Activated CD4-positive, CD25-positive, alpha-beta regulatory T cell treated with anti-CD3 and anti-CD28 coated beads, Interleukin-2, amount 50 U/mL, for 24 hours (primary cell): ENCODE results near the gene NYAP2.

ENCODE experiments used
- ATAC-seq, 2 donors: fragments of 150-1000 bp; cut with Tn5 transposase; one replicate each; pipeline ENCODE4 v1.10.0; 2021; ENCODE audit warnings: mild to moderate bottlenecking in 1 of 2, moderate library complexity in 1 of 2

The NYAP2 gene

DNA sequence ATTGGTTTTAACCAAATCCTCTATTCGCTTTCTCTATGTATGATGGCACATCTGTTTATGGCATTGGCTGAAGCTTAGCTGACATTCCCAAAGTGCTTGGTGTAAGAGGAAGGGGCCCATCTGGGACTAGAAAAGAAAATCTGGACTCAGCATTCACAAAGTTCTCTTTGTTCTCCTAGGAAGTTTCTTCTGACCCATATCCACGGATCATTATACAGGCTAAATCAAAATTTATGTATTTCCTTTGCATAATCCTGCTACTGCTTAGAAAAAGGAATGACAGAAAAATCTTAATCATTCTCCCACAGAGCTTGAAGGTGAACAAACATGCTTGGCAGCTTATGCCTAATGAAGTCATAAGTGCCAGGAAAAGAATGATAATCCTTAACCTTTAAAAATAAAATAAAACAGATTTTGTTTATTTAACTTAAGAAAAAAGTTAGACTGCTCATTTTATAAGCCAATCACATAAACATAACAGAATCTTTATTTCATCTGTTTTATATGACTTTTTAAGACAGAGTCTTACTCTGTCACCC lies 88.4 kb downstream of the NYAP2 start:
- no peak for ATAC-seq

DNA sequence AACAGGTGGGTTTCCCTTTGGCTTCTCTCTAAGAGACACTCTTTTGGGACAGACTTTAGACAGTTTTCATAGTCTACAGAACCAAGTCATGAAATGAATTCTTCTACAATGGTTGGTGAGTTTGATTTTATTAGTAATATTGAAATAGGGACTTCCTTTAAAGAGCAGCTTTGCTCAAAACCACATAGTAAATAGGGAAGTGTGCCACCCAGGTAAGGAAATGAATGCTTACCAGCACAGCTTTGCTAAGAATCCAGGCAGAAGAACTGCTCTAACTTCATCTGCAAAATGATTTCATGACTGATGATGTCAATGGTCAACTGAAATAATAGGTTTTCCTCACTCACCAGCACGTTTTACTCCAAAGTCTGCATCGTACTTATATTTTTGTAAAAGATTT lies 89.2 kb downstream of the NYAP2 start:
- ATAC-seq, result no peak

- no peak for ATAC-seq
Observed at GRCh38 chr2:225493420-225494099, 94.0 kb downstream of the NYAP2 start.

GRCh38 chr2:225494100-225494459 lies 94.6 kb downstream of the NYAP2 start:
- ATAC-seq, result peak in 1 of 2 donors; percentile 28

GRCh38 chr2:225495706-225496105 lies 96.2 kb downstream of the NYAP2 start:
- no peak for ATAC-seq

DNA sequence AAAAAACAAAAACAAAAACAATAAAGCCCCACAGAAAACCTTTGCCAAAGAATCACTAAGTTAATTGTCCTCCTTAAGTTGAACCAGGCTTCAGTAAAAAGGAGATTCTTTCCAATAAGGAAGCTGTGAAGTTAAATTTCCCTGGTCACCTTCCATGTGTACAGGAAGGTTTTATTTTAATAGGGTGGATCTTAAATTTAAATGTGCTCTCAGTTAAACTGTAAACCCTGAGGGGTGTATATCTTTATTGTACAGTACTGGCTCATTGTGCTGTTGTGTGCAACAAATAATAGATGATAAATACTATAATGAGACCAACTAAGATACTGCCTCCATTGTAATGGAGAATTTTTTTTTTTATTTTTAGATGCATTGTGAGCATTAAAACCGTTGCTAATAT lies 97.1 kb downstream of the NYAP2 start:
- no peak for ATAC-seq

- ATAC-seq, result no peak
Observed at GRCh38 chr2:225497166-225497565, 97.7 kb downstream of the NYAP2 start.

GRCh38 chr2:225501022-225501421 lies 101.5 kb downstream of the NYAP2 start:
- ATAC-seq, result no peak

- ATAC-seq, result no peak
Observed at GRCh38 chr2:225502971-225503370, 103.5 kb downstream of the NYAP2 start.

GRCh38 chr2:225510796-225511195 lies 111.3 kb downstream of the NYAP2 start:
- no peak for ATAC-seq

- no peak for ATAC-seq
Observed at GRCh38 chr2:225512469-225512868, 113.0 kb downstream of the NYAP2 start.

GRCh38 chr2:225512876-225513540 lies 113.5 kb downstream of the NYAP2 start:
- no peak for ATAC-seq

DNA sequence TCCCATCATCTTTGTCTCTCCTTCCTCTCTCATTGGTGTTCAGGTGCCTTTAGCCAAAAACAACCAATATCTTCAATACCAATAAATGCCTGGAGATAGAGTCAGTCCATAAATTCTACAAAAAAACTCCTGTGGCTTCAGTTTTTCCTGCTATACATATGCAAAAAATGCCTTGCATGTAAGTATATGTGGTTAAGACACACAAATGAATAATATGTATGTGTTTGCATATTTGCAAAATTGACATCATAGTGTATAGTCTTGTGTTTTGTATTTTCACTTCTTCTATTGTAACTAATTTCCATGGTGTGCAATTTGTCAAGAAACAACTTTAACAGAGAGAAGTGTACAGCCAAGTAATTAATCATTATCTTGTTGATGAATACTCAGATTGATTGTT lies 115.5 kb downstream of the NYAP2 start:
- no peak for ATAC-seq

DNA sequence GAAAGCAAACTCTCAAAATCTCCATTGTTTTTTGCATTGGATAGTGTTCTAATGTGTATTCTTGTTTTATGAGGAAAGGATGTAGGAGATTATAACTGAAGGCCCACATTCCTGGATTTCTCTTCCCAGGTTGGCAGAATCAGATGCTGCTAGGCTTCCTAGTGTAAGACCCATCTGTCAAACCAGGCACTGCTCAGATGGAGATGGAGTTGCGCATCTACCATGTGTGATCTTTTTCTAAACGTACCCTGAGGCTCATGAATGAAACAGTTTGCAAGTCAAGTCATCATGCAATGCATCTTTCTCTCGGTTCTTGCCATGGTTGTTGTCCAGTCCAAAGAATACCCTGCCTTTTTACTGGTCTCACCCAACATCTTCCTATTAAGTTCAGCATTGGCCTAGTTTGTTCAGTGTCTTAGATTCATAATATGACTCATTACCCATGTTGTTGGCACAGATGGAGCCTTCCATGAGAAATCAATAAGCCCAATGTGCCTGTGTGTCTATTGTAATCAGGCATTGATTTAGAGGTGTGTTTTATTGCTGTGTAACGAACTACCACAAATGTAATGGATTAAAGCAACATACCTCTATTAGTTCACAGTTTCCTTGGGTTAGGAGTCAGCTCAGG lies 127.4 kb downstream of the NYAP2 start:
- no peak for ATAC-seq

- no peak for ATAC-seq
Observed at GRCh38 chr2:225531559-225531958, 132.0 kb downstream of the NYAP2 start.

DNA sequence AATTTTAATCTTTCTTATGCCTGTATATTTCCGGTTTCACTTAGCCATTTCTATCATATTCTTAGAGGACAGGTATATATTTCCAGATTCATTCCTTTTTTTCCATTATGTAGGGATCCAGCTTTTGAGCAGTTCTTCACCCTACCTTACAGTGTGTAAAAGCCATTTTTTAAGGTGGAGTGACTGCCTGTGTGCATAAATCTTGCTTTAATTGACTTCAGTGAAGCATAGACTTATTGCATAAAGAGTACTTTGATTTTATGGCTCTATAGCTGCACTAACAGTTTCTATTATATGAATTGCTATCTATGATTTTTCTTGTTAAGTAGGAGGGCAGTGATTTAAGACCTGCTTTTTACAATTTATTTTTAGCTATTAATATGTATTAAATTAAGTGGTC lies 132.6 kb downstream of the NYAP2 start:
- ATAC-seq, result no peak

DNA sequence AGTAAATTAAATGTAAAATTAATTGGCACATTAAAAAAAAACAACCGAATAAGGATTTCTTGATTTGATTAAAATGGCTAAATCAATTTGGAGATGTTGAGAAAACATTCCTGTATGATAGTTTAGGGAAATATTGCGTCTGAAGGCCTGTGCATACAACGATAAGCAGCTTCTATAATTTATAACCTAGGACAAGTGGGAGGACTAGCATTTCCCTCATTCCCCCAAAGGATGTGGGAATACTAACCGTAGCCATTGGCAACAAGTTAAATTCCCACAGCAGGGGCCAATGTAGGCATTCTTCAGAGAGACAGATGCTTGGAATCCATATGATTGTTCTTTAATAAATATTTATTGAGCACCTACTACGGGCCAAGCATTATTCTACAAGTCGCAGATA lies 134.5 kb downstream of the NYAP2 start:
- ATAC-seq, result no peak

DNA sequence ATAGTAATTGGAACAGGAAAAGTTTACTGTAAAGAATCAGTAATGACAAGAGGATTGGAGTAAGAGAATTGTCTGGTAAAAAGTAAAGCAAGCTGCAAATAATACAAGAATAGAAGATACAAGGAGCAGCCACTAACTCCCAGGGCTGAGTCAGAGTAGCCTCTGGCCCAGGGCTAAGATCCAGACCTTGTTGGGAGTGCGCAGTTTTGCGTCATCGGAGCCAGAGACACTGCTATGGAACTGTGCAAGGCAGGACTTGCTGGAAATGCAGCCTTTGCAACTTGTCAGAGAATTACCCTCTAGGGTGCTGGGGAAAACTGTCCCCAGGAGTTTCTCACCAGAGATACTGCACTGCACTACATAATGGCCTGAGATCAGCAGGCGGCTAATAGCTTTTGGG lies 135.2 kb downstream of the NYAP2 start:
- no peak for ATAC-seq

GRCh38 chr2:225536036-225536435 lies 136.5 kb downstream of the NYAP2 start:
- no peak for ATAC-seq

DNA sequence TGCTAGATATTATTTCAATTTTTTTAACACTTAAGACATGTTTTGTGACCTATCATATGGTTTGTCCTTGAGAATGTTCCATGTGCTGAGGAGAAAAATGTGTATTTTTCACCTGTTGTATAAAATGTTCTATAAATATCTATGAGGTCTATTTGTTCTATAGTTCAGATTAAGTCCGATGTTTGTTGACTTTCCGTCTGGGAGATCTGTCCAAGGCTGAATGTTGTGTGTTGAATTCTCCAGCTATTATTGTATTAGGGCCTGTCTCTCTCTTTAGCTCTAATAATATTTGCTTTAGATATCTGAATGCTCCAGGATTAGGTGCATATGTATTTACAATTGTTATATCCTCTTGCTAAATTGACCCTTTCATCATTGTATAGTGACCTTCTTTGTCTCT lies 144.1 kb downstream of the NYAP2 start:
- no peak for ATAC-seq

DNA sequence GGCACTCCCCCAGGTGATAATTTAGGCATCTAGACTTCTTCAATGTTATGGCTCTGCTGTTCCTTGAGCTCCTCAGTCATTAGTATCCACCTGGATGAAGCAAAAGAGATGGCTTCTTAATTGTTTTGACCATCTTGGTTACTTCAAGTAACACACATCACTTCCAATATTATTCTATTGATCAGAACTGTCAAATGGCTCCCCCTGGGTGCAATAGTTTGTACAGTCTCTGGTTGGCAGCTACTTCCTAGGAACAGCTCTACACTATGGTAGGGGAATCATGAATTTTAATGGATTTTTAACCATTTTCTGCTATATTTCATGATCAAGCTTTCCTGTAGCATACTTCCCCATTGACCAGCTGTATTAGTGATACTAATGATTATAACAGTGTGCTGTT lies 157.0 kb downstream of the NYAP2 start:
- ATAC-seq, result no peak

DNA sequence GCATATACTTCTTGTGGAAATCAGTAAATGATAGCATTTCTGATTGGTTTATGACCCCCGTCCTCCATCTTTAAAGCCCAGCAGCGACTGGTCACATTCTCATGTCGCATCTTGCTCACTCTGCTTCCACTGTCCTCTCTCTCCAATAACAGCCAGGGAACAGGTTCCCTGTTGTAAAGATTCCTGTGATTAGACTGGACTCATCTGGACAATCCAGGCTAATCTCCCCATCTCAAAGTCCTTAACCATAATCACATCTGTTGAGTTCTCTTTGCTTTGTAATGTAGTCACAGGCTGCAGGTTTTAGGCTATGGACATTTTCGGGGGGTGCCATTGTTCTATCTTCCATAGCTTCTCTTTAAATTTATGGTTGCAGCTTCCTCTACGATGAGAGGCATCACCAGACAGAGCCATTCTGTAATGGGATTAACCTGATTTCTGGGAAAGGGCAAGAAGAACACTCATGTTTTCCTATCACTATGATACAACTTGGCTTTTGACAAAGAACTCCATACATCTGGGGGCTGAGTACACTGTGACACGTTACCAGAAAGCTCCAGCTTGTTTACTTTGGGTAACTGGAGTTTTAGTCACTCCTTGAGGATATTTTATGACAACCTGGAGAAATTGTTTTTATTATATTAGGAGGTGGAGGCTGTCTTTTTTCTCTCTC lies 159.0 kb downstream of the NYAP2 start:
- ATAC-seq, result no peak

DNA sequence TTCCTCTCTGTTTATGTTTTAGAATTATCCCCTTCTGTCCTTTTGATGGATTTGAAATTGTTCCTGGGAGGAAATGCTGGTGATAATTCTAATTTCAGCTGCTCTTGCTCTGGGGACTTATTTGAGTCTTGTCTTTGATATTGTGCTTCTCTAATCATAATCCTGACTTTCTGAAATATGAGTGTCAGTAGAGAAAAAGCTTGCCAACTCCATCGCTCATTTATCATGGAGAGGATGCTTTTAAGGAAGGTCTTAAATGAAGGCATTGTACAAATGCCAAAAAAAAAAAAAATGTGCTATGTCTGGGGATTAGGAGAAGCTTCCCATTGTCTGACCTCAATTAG lies 159.5 kb downstream of the NYAP2 start:
- ATAC-seq, result no peak

DNA sequence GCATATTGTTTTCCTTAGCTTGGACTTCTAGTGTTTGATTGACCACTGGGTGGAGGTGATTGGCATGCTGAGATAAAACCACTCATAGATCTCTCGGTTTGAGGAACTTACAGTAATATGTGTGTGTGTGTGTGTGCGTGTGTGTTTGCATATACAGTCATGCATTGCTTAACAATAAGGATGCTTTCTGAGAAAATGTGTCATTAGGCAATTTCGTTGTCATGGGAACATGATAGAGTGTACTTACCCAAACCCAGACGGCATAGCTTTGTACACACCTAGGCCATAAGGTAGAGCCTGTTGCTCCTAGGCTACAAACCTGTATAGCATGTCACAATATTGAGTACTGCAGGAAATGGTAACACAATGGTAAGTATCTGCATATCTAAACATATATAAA lies 167.3 kb downstream of the NYAP2 start:
- ATAC-seq, result no peak
